ENCODE results near the gene IVL.

- no peak for TF ChIP-seq CTCF (IDR thresholded peaks at IDR 0.05)
- no peak for TF ChIP-seq POLR2A (IDR thresholded peaks at IDR 0.05)
Measured at GRCh38 chr1:152880907-152881306, 27.4 kb upstream of the IVL start.
